ENCODE data around the gene SCUBE3. TPM values are rescaled to one million over a fixed set of nuclear protein-coding genes. Genes with fewer than 3 reads are reported as not detected.
A peak's percentile ranks its signal among the peaks of the same experiment; 100 is the strongest.

The SCUBE3 gene
- total and polyA plus RNA-seq, 2 of the 13 experiments (the other 11 are each of a cell fraction or from before 2014, with no cell fraction given) = not detected

- TF ChIP-seq GABPB1 (CRISPR knock-in tag; IDR thresholded peaks at IDR 0.05) (peak; percentile 89), ZNF225 (CRISPR knock-in tag; IDR thresholded peaks at IDR 0.05) (peak; percentile 88), ZNF878 (CRISPR knock-in tag; IDR thresholded peaks at IDR 0.05) (peak; percentile 95), ZBTB38 (CRISPR knock-in tag; IDR thresholded peaks at IDR 0.05) (no peak; the same call in none of the 2 replicates), E2F5 (CRISPR knock-in tag; conservative IDR thresholded peaks at IDR 0.05) (peak; percentile 84), DBP (CRISPR knock-in tag; IDR thresholded peaks at IDR 0.05; ENCODE audit: not compliant biosample characterization) (no peak), PRMT3 (CRISPR knock-in tag; IDR thresholded peaks at IDR 0.05; ENCODE audit: borderline replicate concordance, low read depth) (0 out of 2 replicates have a peak, but pooled peaks have one; percentile 26), BRCA1 (CRISPR knock-in tag; IDR thresholded peaks at IDR 0.05) (peak; percentile 68; the same call in 1 of the 2 replicates), TCF7L2 (IDR thresholded peaks at IDR 0.05; ENCODE audit: low read depth, low read length) (no peak), TSC22D2 (CRISPR knock-in tag; IDR thresholded peaks at IDR 0.05; ENCODE audit: borderline replicate concordance) (peak; percentile 93; the same call in 1 of the 2 replicates), ZSCAN30 (CRISPR knock-in tag; IDR thresholded peaks at IDR 0.05) (no peak), ZNF33B (CRISPR knock-in tag; IDR thresholded peaks at IDR 0.05) (peak; percentile 22), MXD4 (CRISPR knock-in tag; IDR thresholded peaks at IDR 0.05) (peak; percentile 92), ZNF687 (CRISPR knock-in tag; IDR thresholded peaks at IDR 0.05) (peak; percentile 99), ZNF891 (CRISPR knock-in tag; IDR thresholded peaks at IDR 0.05) (peak; percentile 81), ZFP37 (CRISPR knock-in tag; IDR thresholded peaks at IDR 0.05; ENCODE audit: borderline replicate concordance) (peak; percentile 50; the same call in 1 of the 2 replicates), ZNF383 (CRISPR knock-in tag; IDR thresholded peaks at IDR 0.05; ENCODE audit: borderline replicate concordance) (peak; percentile 93; the same call in 1 of the 2 replicates), ZEB1 (IDR thresholded peaks at IDR 0.05; ENCODE audit: insufficient replicate concordance, low read depth) (peak; percentile 83), IRF9 (CRISPR knock-in tag; IDR thresholded peaks at IDR 0.05; ENCODE audit: borderline replicate concordance) (peak; percentile 99), ZNF710 (CRISPR knock-in tag; IDR thresholded peaks at IDR 0.05; ENCODE audit: borderline replicate concordance) (no peak; the same call in 1 of the 2 replicates)
Observed at GRCh38 chr6:35259194-35259947, 45.6 kb downstream of the SCUBE3 start, which contains the start of gene ZNF76 (continued).
